Neural cell (in vitro differentiated cells): ENCODE measurements around the gene LHX2.

ENCODE experiments used
- CTCF ChIP-seq: fragments of 450-650 bp; IDR thresholded peaks from 2 replicates; pipeline ENCODE4 v1.5.1; 2014; ENCODE audit warnings: antibody characterized with exemption, mild to moderate bottlenecking, moderate library complexity; ENCODE audit not compliant: poor library complexity, severe bottlenecking
- RAD21 ChIP-seq: fragments of 450-650 bp; conservative IDR thresholded peaks from 2 replicates; pipeline ENCODE4 v1.6.1; 2014; ENCODE audit warnings: antibody characterized with exemption, mild to moderate bottlenecking, moderate library complexity

- TF ChIP-seq CTCF (no peak), RAD21 (no peak)
Observed at GRCh38 chr9:123972618-123973017, 39.0 kb upstream of the LHX2 start.
